Right atrium auricular region (tissue), 2 donors: Measurements from ENCODE around the gene R3HDM2. TPM values are rescaled to one million over a fixed set of nuclear protein-coding genes. Genes with fewer than 3 reads are reported as not detected.

Source experiments
- DNase-seq: peaks from one replicate; pipeline ENCODE4 v3.0.0-alpha.2; 2019; ENCODE audit warnings: low spot score
- H3K27ac ChIP-seq, 2 donors: fragments of 200-600 bp; sonication (generic); 1 replicate in 1 of 2; 2 replicates in 1 of 2; pipeline ENCODE4 v1.5.1; 2016 to 2019
- H3K27me3 ChIP-seq, 2 donors: fragments of 200-600 bp; sonication (generic); one replicate each; pipeline versions ENCODE4 v1.5.1 to v1.6.0; 2017 to 2019
- H3K36me3 ChIP-seq: fragments of 200-600 bp; sonication (generic); one replicate; pipeline ENCODE4 v1.5.1; 2016
- H3K4me1 ChIP-seq, 2 donors: fragments of 200-600 bp; sonication (generic); one replicate each; pipeline versions ENCODE4 v1.5.1 to v1.6.0; 2017 to 2019
- H3K4me3 ChIP-seq, 2 donors: fragments of 200-600 bp; sonication (generic); 1 replicate in 1 of 2; 2 replicates in 1 of 2; pipeline ENCODE4 v1.5.1; 2017 to 2019; ENCODE audit warnings: mild to moderate bottlenecking in 1 of 2, moderate library complexity in 1 of 2
- H3K9me3 ChIP-seq, 2 donors: fragments of 200-600 bp; sonication (generic); one replicate each; pipeline ENCODE4 v1.5.1; 2019
- CTCF ChIP-seq, 2 donors: fragments of 200-600 bp; sonication (generic); IDR thresholded peaks; one replicate each; pipeline ENCODE4 v1.5.1; 2019; ENCODE audit warnings: antibody characterized with exemption in 2 of 2
- total RNA-seq, 2 donors: library from RNA; depleted of rRNA; stranded (reverse); fragments of >200 nt; gene quantifications; one replicate each; pipeline ENCODE4 v1.1.0, GENCODE V29; 2016

R3HDM2 gene
- total RNA-seq, 2 donors from 2014 or later = 31.7 to 47.8 TPM

GRCh38 chr12:57452937-57453509 is 22.2 kb upstream of the R3HDM2 start:
- peak; percentile 89 to 96 for TF ChIP-seq CTCF (IDR thresholded peaks at IDR 0.05)
- H3K9me3 ChIP-seq = no peaks in the 10 kb centered on the region
- H3K4me3 ChIP-seq = no peak overlapping the region
- peak; percentile 83 for DNase-seq
- no peaks in the 10 kb centered on the region for H3K36me3 ChIP-seq
- H3K4me1 ChIP-seq = peaks cover 0 to 6% of the 10 kb centered on the region in 2 donors
- no peaks in the 10 kb centered on the region for H3K27me3 ChIP-seq
- peak overlapping the region; percentile 82 to 95 for H3K27ac ChIP-seq

GRCh38 chr12:57452181-57452936 is 21.5 kb upstream of the R3HDM2 start:
- peak overlapping the region in 1 of 2 donors; percentile 12 for H3K4me3 ChIP-seq
- TF ChIP-seq CTCF (IDR thresholded peaks at IDR 0.05) = no peak
- H3K9me3 ChIP-seq = no peaks in the 10 kb centered on the region
- H3K36me3 ChIP-seq = no peaks in the 10 kb centered on the region
- peaks cover 0 to 6% of the 10 kb centered on the region in 2 donors for H3K4me1 ChIP-seq
- H3K27ac ChIP-seq = peak overlapping the region; percentile 82 to 95
- no peak for DNase-seq
- no peaks in the 10 kb centered on the region for H3K27me3 ChIP-seq

DNA sequence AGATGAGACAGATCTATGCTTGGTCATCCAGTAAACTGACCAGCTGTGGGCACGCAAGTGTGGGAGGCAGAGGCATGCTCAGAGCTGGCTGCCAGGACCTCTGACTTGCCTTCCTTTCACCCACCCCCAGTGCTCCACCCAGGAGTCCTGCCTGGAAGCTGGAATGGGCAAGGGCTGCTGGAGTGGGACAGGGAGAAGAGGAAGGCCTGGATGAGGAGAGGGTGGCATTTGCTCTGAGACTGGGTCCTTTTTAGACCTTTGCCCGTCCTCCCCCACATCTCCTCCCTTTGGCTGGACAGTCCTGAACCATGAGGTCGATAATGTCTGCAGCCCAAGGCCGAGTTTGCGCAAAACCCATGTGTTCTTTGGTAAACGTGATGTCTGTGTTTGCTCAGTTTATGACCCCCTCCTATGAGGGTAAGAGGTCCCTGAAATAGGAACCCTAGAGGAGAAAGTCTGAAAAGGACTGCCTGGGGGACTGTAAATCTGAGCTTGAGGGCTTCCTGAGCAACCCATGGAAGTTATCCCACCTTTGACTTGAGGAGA is 20.5 kb upstream of the R3HDM2 start:
- no peak for DNase-seq
- Histone ChIP-seq H3K27me3 (no peaks in the 10 kb centered on the region), H3K4me1 (peaks cover 0 to 6% of the 10 kb centered on the region in 2 donors), H3K9me3 (no peaks in the 10 kb centered on the region), H3K27ac (peak overlapping the region; percentile 82 to 95), H3K36me3 (no peaks in the 10 kb centered on the region), H3K4me3 (no peak overlapping the region)
- TF ChIP-seq CTCF (IDR thresholded peaks at IDR 0.05) = no peak

DNA sequence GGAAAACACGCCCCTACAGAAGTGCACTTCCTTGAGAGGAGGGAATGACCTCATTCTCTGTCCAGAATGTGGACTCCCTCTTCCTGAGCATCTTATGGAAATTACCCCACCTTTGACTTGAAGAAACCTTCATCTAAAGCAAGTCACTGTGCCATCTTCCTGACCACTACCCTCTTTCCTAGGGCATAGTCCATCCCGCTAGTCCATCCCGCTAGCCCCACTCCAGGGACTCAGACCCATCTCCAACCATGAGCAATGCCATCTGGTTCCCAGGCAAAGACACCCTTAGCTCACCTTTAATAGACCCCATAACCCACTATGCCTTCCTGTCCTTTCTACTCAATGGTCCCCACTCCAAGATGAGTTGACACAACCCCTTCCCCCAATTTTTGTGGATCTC is 19.2 kb upstream of the R3HDM2 start:
- no peaks in the 10 kb centered on the region for H3K36me3 ChIP-seq
- no peak for TF ChIP-seq CTCF (IDR thresholded peaks at IDR 0.05)
- no peak for DNase-seq
- H3K4me3 ChIP-seq = no peak overlapping the region
- H3K4me1 ChIP-seq = peaks cover 0 to 6% of the 10 kb centered on the region in 2 donors
- no peak overlapping the region for H3K27ac ChIP-seq
- no peaks in the 10 kb centered on the region for H3K9me3 ChIP-seq
- H3K27me3 ChIP-seq = no peaks in the 10 kb centered on the region

- no peak for TF ChIP-seq CTCF (IDR thresholded peaks at IDR 0.05)
- no peak overlapping the region for H3K4me3 ChIP-seq
These were observed 18.5 kb upstream of the R3HDM2 start for GRCh38 chr12:57449375-57449774.

More at GRCh38 chr12:57449375-57449774, 18.5 kb upstream of the R3HDM2 start:
- Histone ChIP-seq H3K27ac (no peak overlapping the region), H3K9me3 (no peaks in the 10 kb centered on the region), H3K36me3 (no peaks in the 10 kb centered on the region), H3K27me3 (no peaks in the 10 kb centered on the region), H3K4me1 (peaks cover 0 to 6% of the 10 kb centered on the region in 2 donors)
- no peak for DNase-seq
